Right renal cortex interstitium (tissue), 3 donors: ENCODE data around the gene MAPK8. TPM values are rescaled to one million over a fixed set of nuclear protein-coding genes. Genes with fewer than 3 reads are reported as not detected.
"Not testable (repeated sequence)": the region's sequence is repeated elsewhere in the genome, so short reads cannot be mapped to it uniquely, and the experiment has no call there.

ENCODE experiments used
- DNase-seq, 3 donors: peaks; one replicate each; pipeline ENCODE4 v3.0.0-alpha.2; 2013; ENCODE audit warnings: low read depth in 3 of 3, low spot score in 2 of 3
- polyA plus RNA-seq, 3 donors: library from polyadenylated mRNA; unstranded; fragments of 120-200 nt; gene quantifications; one replicate each; pipeline ENCODE4 v1.2.1, GENCODE V29; 2013; ENCODE audit not compliant: insufficient read length in 3 of 3

Gene MAPK8
- 10 to 100 TPM; 68.7 to 79.9 (median 77.5) TPM for polyA plus RNA-seq

DNA sequence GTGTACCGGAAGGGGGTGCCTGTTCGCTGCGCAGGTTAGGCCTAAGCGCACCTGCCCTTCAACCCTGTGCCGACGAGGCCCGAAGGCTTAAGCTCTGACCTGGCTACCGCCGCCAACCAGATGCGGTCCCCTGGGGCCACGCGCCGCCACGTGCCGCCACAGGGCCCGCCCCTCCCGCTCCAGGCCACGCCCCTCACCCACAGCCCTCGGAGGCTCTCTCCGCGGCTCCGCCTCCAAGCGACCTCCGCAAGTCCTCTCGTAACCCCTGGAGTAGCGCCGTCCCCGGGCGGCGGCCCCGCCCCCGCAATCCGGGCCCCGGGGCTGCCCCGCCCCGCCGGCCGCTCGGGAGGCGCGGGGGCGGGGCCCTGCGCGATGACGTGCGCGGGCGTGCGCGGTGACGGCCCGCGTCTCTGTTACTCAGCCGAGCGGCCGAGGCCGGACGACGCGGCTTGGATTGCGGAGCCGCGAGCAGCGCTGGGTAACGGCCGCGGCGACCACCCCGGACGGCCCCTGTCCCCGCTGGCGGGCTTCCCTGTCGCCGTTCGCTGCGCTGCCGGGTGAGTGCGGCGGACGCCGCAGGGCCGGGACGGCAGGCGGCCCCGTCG lies at the start of gene MAPK8:
TSS of gene MAPK8 (plus strand) at position 413 of the 605 bp plus-strand sequence. CDS start 94,984 bp downstream, outside the sequence.
- peak in 2 of 3 donors; percentile 69 to 73 for DNase-seq

DNA sequence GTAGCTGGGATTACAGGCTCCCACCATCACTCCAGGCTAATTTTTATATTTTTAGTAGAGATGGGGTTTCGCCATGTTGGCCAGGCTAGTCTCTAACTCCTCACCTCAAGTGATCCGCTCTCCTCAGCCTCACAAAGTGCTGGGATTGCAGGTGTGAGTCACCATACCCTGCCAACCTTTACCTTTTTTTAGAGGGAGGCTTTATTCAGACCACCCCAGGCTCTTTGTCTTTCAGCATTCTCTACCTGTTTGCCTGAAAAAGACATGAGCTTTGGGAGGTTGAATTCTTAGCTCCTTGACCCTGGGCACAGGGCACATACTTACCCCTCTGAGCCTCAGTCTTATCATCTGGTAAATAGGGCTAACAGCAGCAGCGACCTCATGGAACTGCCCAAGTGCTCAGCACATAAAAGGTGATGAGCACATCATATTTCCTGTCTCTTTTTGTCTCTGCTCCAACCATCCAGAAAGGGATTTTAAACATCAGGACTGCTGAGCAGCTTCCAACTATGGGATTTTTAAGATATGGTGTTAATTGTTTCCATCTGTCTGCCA lies 49.0 kb upstream of the MAPK8 start:
- DNase-seq: no peak

GRCh38 chr10:48258105-48258504 lies 48.4 kb upstream of the MAPK8 start:
- no peak for DNase-seq

DNA sequence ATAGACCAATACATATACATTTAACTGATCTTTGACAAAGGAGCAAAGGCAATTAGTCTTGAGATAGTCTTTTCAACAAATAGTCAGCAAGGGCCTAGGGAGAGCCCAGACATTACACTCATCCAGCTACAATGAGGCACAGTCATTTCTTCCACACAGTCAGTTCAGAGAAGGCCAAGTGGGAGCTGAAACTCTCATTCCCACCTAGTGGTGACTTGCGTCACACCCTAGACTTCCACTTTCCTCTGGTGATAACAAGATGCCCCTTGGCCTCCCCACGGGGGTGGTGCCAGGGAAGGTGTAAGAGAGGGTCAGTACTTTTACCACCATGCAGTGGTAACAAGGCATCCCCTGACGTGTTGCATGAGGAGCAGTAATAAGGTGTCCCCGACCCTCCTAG lies 39.9 kb upstream of the MAPK8 start:
- DNase-seq: no peak

DNA sequence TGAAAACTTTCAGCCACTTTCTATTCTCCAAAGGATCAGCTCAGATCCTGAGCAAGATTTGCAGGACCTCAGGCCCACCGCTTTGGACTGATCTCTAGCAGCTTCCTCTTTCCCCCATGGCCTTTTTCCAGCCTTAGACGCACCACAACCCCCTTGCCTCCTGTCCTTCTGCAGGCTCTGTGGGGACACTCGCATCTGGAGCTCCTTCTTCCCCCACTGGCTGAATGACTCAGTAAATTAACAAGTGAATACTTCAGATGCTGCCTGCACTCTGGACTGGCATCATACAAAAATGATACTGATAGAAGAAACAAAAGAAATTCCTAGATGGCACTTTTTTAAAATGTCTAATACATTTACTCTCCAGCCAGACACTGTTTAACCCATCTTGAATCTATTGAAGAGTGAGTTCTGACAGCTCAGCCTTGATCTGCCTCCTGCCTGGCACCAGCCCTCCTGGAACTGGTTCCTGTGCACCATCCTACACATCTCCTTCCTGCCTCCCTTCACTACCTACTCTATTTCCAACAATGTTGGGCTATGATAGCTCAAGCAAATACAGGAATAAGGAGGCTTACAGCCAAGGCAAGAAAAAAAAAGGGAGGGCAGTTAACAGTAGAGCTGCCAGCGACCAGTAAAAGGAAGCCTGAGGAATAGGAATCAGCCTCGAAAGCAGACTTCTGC lies 35.3 kb upstream of the MAPK8 start:
- no peak for DNase-seq

DNA sequence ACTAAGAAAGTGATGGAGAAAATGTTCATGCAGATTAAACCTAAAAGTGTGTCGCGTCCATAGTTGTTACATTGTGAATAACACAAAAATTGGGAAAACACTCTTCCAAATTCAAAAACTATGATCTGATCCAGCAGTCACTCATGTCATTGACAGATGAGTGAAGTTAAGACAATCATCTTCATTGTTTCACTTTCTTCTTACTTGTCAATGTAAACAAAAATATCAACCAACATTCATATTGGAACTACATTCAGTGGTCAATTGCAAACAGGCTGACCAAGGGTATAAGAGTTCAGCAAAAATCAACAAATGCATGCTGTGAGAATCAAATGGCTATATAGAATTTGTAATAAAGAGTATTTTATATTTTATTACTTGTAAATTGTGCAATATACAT lies 33.8 kb upstream of the MAPK8 start:
- no peak for DNase-seq

GRCh38 chr10:48273741-48274140 lies 32.7 kb upstream of the MAPK8 start:
- no peak for DNase-seq

- DNase-seq: no peak
These were observed 31.8 kb upstream of the MAPK8 start, which contains the start of gene FRMPD2 for GRCh38 chr10:48274636-48275035. Gene FRMPD2, minus strand, starts transcription at chr10:48274696. Its CDS starts 129 bp downstream, at chr10:48274567.

- no peak for DNase-seq
These were observed 29.4 kb upstream of the MAPK8 start for GRCh38 chr10:48277093-48277492.

- DNase-seq: no peak
These were observed 27.3 kb upstream of the MAPK8 start for GRCh38 chr10:48279081-48279751.

- not testable (repeated sequence) for DNase-seq
These were observed 24.8 kb upstream of the MAPK8 start for GRCh38 chr10:48281697-48282096.

DNA sequence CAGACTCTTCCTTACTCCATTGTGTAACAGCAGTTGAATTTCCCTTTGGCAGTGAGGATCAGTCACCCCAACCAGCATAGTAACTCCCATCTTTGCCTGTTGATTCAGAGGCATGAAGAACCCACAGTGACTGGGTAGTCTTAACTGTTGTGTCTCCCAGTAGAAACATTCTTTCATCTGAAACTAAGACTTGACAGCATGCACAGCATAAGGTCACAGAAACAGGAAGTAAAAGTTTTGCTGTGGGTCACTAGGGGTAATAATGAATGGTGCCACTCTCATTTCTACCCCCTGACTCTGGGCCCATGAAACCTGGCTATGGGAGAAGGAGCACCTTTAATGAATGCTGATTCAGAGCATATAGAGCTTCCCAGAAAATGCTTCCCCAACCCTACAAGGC lies 23.6 kb upstream of the MAPK8 start:
- DNase-seq: no peak

DNA sequence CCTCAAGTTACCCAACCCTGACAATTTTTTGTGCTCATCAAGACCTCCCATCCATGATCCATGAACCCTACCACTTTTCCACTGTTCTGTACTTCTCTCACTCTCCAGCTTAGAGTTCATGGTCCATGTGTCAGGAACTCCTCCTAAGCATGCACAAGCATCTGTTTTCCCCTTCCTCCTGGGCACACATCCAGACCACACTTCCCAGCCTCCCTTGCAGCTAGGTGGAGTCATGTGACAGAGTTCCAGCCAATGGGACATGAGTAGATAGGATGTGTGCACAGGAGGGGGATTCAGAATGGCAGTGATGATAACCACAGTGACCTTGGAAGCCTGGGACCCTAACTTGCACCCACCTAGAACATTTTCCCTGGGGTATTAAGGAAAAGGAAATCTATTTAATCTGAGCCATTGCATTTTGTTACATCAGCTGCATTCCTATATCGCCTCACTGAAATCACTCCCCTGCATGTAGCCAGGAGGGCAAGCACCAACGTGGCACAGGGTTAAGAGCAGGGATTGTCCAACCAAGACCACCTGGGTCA lies 22.4 kb upstream of the MAPK8 start:
- DNase-seq: no peak

DNA sequence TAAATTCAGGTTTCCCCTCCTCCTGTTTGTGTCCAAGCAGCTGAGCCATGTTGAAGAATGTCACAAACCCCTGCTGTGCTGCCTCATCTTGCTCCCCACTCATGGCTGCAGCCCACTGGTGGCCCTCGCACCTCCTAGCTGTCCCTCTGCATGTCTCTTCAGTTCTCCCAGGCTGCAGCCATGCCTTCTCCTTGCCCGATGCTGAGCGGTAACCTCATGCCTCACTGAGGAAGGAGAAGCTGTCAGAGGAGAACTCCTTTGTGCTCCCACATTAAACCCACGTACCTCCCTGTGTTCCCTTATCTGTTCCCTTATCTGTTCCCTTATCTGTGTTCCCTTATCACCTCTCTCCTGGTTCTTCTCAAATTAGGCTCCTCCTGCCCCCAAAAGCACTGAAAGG lies 21.7 kb upstream of the MAPK8 start:
- no peak for DNase-seq

DNA sequence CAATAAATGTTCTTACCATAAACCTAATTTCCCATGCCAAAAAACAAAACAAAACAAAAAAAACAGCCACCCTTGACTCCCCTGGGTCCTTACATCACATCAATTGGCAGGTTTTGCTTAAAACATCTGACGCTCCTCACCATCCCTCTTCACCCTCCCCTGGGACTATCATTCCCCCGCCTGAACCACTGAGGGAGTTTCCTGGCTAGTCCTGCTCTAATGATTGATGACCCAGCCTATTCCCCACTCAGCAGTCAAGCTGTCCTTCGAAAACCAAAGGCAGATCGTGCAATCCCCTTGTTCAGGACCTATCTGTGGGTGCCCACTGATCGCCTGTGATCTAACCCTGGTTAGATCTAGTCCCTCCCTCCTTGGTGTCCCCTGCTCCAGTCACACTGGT lies 20.8 kb upstream of the MAPK8 start:
- no peak for DNase-seq

DNA sequence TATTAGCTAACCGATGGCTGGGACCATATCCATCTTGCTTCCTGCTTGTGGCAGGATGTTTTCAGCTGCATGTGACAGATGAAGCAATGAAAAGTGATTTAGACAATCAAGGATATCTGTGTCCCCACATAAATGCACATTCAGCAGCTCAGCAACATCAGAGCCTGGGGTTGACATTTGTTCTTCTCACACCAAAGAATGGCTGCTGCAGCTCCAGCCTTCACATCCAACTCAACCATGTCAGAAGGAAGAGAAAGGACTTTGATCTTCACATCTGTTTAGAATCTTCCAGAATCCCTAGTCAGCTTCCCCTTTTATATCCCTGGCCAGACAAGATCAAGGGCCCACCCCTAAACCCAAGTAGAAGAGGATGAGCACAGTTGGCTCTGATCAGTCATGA lies 20.1 kb upstream of the MAPK8 start:
- DNase-seq: no peak

DNA sequence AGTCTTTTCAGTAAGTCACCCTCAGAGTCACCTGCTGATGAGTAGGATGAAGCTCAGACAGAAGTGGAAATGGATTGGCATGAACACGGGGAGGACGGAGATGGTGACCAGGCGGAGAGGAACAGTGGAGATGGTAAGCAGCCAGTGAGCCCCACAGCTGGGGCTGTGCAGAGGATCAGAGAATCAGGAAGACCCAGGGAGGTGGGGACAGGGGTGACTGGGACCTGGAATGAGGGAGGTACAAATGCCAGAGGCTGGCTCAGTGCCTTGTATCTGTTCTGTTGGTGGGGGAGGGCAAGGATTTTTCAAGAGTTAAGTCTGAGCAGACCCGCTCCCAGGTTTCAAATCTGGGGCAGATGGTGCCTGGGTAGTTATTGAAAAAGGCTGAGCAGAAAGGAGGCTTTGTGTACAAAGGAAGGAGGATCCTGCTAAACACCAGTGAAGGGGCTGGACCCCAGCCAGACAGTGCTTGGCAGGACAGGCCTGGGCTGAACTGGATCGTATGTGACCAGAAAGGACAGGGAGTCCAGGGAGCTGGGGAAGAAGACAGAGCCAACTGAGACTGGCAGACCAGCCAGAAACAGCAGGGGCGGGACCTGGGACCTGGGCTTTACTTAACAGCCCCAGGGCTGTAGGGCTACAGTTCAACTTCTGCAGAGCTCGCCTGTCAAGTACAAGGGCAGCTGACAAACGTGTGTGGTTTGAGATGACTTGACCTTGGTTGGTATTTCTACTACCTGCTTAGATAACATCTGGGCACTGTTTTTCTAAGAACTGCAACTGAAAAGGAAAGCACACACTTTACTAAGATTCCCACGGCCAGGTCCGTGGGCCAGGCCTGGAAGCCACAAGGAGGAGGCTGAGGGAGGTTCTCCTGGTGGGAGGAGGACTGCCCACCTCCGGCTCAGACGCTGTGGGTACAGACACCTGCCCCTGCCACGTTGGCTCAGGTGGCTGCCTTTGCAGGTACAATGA lies 18.8 kb upstream of the MAPK8 start:
- DNase-seq: no peak

DNA sequence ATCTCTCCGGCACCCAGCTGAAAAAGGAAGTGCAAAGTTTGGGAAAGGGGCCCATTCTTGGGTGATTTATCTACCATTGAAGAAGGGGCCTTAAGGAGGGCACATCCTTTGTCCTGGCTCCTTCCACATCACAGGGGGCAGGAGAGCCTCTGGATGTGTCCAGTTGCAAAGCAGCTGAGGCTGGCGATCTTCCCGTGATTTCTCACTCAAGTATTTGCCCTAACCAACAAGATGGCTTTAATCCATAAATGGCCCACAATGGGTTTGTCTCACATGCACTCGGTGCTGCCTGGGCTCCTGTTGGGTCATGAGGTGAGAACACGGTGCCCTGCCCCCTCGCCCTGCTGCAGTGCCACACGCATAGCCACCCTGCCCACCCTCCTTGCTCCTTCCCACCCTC lies 17.8 kb upstream of the MAPK8 start:
- DNase-seq: no peak

GRCh38 chr10:48289501-48290238 lies 16.8 kb upstream of the MAPK8 start:
- DNase-seq: peak in 1 of 3 donors; percentile 31
